A673 (cell line): Measurements from ENCODE around the gene RPH3AL. TPM values are rescaled to one million over a fixed set of nuclear protein-coding genes. Genes with fewer than 3 reads are reported as not detected.
"Not testable (repeated sequence)": the region's sequence is repeated elsewhere in the genome, so short reads cannot be mapped to it uniquely, and the experiment has no call there.

ENCODE experiments used
- BruUV-seq: library from RNA; stranded (reverse); fragments of 400-500 nt; replicated peaks from 2 replicates; lab custom pipeline; 2021; lab: Mats Ljungman, UMichigan
- CTCF ChIA-PET: fragments of 300-600 bp; sonication (Branson Sonifier 250); formaldehyde crosslinking; loops from one replicate; lab custom pipeline; 2022; ENCODE audit warnings: antibody characterized with exemption; lab: Charles Lee
- POLR2A ChIA-PET: fragments of 300-600 bp; sonication (Branson Sonifier 250); formaldehyde crosslinking; loops from one replicate; lab custom pipeline; 2022; ENCODE audit warnings: antibody characterized with exemption; ENCODE audit not compliant: low non-redundant PET; lab: Charles Lee
- DNase-seq: peaks from one replicate; pipeline ENCODE4 v3.0.0-alpha.2; 2015; ENCODE audit warnings: low spot score
- H3K27ac ChIP-seq: fragments of 200-600 bp; sonication (generic); 2 replicates; pipeline ENCODE4 v1.5.1; 2016; ENCODE audit warnings: mixed run types, low read depth, mild to moderate bottlenecking, mixed read lengths, antibody characterized with exemption, low read length; ENCODE audit not compliant: poor library complexity, severe bottlenecking
- H3K27me3 ChIP-seq: fragments of 200-600 bp; sonication (generic); replicated peaks from 2 replicates; pipeline ENCODE4 v1.6.1; 2017; ENCODE audit warnings: mixed run types, low read depth, mild to moderate bottlenecking, mixed read lengths, antibody characterized with exemption, low read length; ENCODE audit not compliant: insufficient read depth, poor library complexity
- H3K36me3 ChIP-seq: fragments of 200-600 bp; sonication (generic); 2 replicates; pipeline ENCODE4 v1.6.1; 2016; ENCODE audit warnings: mixed run types, mild to moderate bottlenecking, mixed read lengths, antibody characterized with exemption, low read length; ENCODE audit not compliant: insufficient read depth, poor library complexity, severe bottlenecking
- H3K4me1 ChIP-seq: fragments of 200-600 bp; sonication (generic); 2 replicates; pipeline ENCODE4 v1.6.1; 2017; ENCODE audit warnings: mixed run types, mild to moderate bottlenecking, mixed read lengths, antibody characterized with exemption, low read length; ENCODE audit not compliant: insufficient read depth, poor library complexity, severe bottlenecking
- H3K4me3 ChIP-seq: fragments of 200-600 bp; sonication (generic); 2 replicates; pipeline ENCODE4 v1.5.1; 2016; ENCODE audit warnings: low read depth, mixed run types, mild to moderate bottlenecking, mixed read lengths, low read length; ENCODE audit not compliant: poor library complexity, severe bottlenecking
- H3K9me3 ChIP-seq: fragments of 200-600 bp; sonication (generic); 2 replicates; pipeline ENCODE4 v1.6.1; 2016; ENCODE audit warnings: mixed run types, low read depth, mild to moderate bottlenecking, mixed read lengths, antibody characterized with exemption, low read length; ENCODE audit not compliant: poor library complexity, severe bottlenecking
- CTCF ChIP-seq: fragments of 300-800, 200-600 bp; sonication (generic); conservative IDR thresholded peaks from 2 replicates; pipeline ENCODE4 v1.5.1; 2017; ENCODE audit warnings: low read depth, mild to moderate bottlenecking, antibody characterized with exemption, low read length, moderate library complexity, mixed read lengths
- EZH2 ChIP-seq: fragments of 200-600 bp; sonication (generic); IDR thresholded peaks from 2 replicates; pipeline ENCODE4 v1.6.1; 2017; ENCODE audit warnings: borderline replicate concordance, low read depth, mild to moderate bottlenecking, mixed read lengths, antibody characterized with exemption, low read length; ENCODE audit not compliant: poor library complexity, severe bottlenecking
- intact Hi-C: fragments of 100-400 bp; cut with micrococcal nuclease; formaldehyde crosslinking; loops from one replicate; pipeline ENCODE4 v1.10.0; 2022; ENCODE audit not compliant: unreplicated experiment
- total RNA-seq: library from RNA; stranded (reverse); gene quantifications from 2 replicates; pipeline ENCODE4 v1.2.3, GENCODE V29; 2021

Gene RPH3AL
- total RNA-seq, 1 experiment from 2014 or later, result 0.82 TPM

- TF ChIP-seq CTCF (no peak), EZH2 (no peak)
- no peaks in the 10 kb centered on the region for H3K27me3 ChIP-seq
- H3K4me1 ChIP-seq, result no peaks in the 10 kb centered on the region
- POLR2A ChIA-PET, result no interaction called here
- H3K27ac ChIP-seq, result no peak overlapping the region
- H3K36me3 ChIP-seq, result no peaks in the 10 kb centered on the region
- no peak for DNase-seq
- BruUV-seq, result no TSS peak
- H3K9me3 ChIP-seq, result no peaks in the 10 kb centered on the region
- intact Hi-C loops, result no loop called here
- CTCF ChIA-PET, result interaction anchor here (0.7 kb wide), 1 partner anchor 39 kb away, joined by 3 read pairs; no protein-coding TSS in a partner anchor
- H3K4me3 ChIP-seq, result no peak overlapping the region
Observed at GRCh38 chr17:373613-374230, 21.1 kb upstream of the RPH3AL start.

- Histone ChIP-seq H3K27me3 (no peaks in the 10 kb centered on the region), H3K4me3 (no peak overlapping the region), H3K27ac (no peak overlapping the region), H3K36me3 (no peaks in the 10 kb centered on the region), H3K4me1 (no peaks in the 10 kb centered on the region), H3K9me3 (no peaks in the 10 kb centered on the region)
- DNase-seq, result no peak
- BruUV-seq, result no TSS peak
- intact Hi-C loops, result no loop called here
- CTCF ChIA-PET, result no interaction called here
- POLR2A ChIA-PET, result no interaction called here
- TF ChIP-seq CTCF (no peak), EZH2 (no peak)
Observed at GRCh38 chr17:372157-373152, 19.8 kb upstream of the RPH3AL start.

- ChIA-PET CTCF (no interaction called here), POLR2A (no interaction called here)
- H3K27ac ChIP-seq, result no peak overlapping the region
- H3K4me1 ChIP-seq, result no peaks in the 10 kb centered on the region
- TF ChIP-seq CTCF (no peak), EZH2 (no peak)
- H3K27me3 ChIP-seq, result no peaks in the 10 kb centered on the region
- H3K9me3 ChIP-seq, result no peaks in the 10 kb centered on the region
- DNase-seq, result no peak
- intact Hi-C loops, result no loop called here
- no peak overlapping the region for H3K4me3 ChIP-seq
- BruUV-seq, result no TSS peak
- no peaks in the 10 kb centered on the region for H3K36me3 ChIP-seq
Observed at GRCh38 chr17:371583-371982, 19.0 kb upstream of the RPH3AL start.

GRCh38 chr17:367656-368055, 15.0 kb upstream of the RPH3AL start:
- H3K9me3 ChIP-seq, H3K4me3 ChIP-seq, H3K36me3 ChIP-seq, DNase-seq, H3K27me3 ChIP-seq, H3K4me1 ChIP-seq, H3K27ac ChIP-seq, intact Hi-C loops, BruUV-seq, CTCF ChIA-PET, POLR2A ChIA-PET: not testable (repeated sequence)
